Mucosa of rectum (tissue), 2 donors: ENCODE data around the gene YRDC.

Experiments used
- H3K27ac ChIP-seq, 2 donors: one replicate each; pipeline ENCODE4 v1.7.0; 2013; ENCODE audit warnings: inconsistent platforms in 2 of 2, low read depth in 2 of 2, low read length in 2 of 2
- H3K27me3 ChIP-seq, 2 donors: one replicate each; pipeline ENCODE4 v1.7.0; 2013; ENCODE audit warnings: low read length in 2 of 2; ENCODE audit not compliant: control insufficient read depth in 2 of 2, insufficient read depth in 2 of 2
- H3K36me3 ChIP-seq, 2 donors: one replicate each; pipeline ENCODE4 v1.7.0; 2013; ENCODE audit warnings: low read length in 2 of 2; ENCODE audit not compliant: control insufficient read depth in 2 of 2, insufficient read depth in 2 of 2
- H3K4me1 ChIP-seq, 2 donors: one replicate each; pipeline ENCODE4 v1.7.0; 2013; ENCODE audit warnings: low read length in 2 of 2, mild to moderate bottlenecking in 1 of 2; ENCODE audit not compliant: control insufficient read depth in 2 of 2, insufficient read depth in 2 of 2
- H3K4me3 ChIP-seq, 2 donors: one replicate each; pipeline ENCODE4 v1.7.0; 2013; ENCODE audit warnings: low read length in 2 of 2
- H3K9ac ChIP-seq, 2 donors: one replicate each; pipeline ENCODE4 v1.7.0; 2013; ENCODE audit warnings: low read length in 2 of 2, low read depth in 1 of 2, mild to moderate bottlenecking in 1 of 2
- H3K9me3 ChIP-seq, 2 donors: one replicate each; pipeline ENCODE4 v1.7.0; 2013; ENCODE audit warnings: low read length in 2 of 2; ENCODE audit not compliant: control insufficient read depth in 2 of 2
- donor health status: healthy.
- donor health status: Normal muscosa, but diverticular disease.

Gene YRDC

DNA sequence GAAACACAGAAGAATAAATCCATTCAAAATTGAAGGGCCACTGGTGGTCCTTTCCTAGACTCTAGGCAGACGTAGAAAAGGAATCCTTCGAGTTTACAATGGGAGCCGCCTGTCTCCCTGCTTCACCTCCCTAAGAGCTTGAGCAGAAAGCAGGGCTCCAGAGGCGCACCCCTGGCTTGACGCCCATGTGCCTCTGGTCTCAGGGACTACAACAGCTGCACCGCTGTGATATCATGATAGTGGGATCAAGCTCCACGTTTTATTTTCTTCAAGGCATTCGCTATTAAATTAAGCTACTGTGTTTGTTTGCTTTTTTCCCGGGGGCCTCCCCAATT, 821 bp downstream of the YRDC start:
- peaks cover 17 to 19% of the 10 kb centered on the region in 2 donors for H3K4me1 ChIP-seq
- H3K27ac ChIP-seq: peak overlapping the region; percentile 86 to 87
- H3K27me3 ChIP-seq: no peaks in the 10 kb centered on the region
- peak overlapping the region; percentile 64 to 86 for H3K9ac ChIP-seq
- peaks cover 27 to 43% of the 10 kb centered on the region in 2 donors for H3K36me3 ChIP-seq
- peak overlapping the region; percentile 75 to 92 for H3K4me3 ChIP-seq
- H3K9me3 ChIP-seq: no peaks in the 10 kb centered on the region

- Histone ChIP-seq H3K27ac (no peak overlapping the region), H3K9me3 (no peaks in the 10 kb centered on the region), H3K4me3 (no peak overlapping the region), H3K27me3 (no peaks in the 10 kb centered on the region), H3K36me3 (peaks cover 36 to 61% of the 10 kb centered on the region in 2 donors), H3K4me1 (peaks cover 9 to 10% of the 10 kb centered on the region in 2 donors), H3K9ac (no peak overlapping the region)
Measured at GRCh38 chr1:37802439-37802838, 5.6 kb downstream of the YRDC start.

- Histone ChIP-seq H3K4me3 (no peak overlapping the region), H3K9ac (no peak overlapping the region), H3K27ac (no peak overlapping the region), H3K27me3 (no peaks in the 10 kb centered on the region), H3K36me3 (peaks cover 12 to 25% of the 10 kb centered on the region in 2 donors), H3K9me3 (no peaks in the 10 kb centered on the region), H3K4me1 (peaks cover 6 to 10% of the 10 kb centered on the region in 2 donors)
Measured at GRCh38 chr1:37797750-37798345, 10.2 kb downstream of the YRDC start.

GRCh38 chr1:37795340-37796125, 12.5 kb downstream of the YRDC start:
- H3K36me3 ChIP-seq: peaks cover 6 to 13% of the 10 kb centered on the region in 2 donors
- no peak overlapping the region for H3K9ac ChIP-seq
- H3K9me3 ChIP-seq: no peaks in the 10 kb centered on the region
- no peak overlapping the region for H3K27ac ChIP-seq
- H3K4me3 ChIP-seq: peak overlapping the region; percentile 22 to 71
- peaks cover 0 to 4% of the 10 kb centered on the region in 2 donors for H3K27me3 ChIP-seq
- peaks cover 6 to 10% of the 10 kb centered on the region in 2 donors for H3K4me1 ChIP-seq

- no peak overlapping the region for H3K27ac ChIP-seq
- peaks cover 0 to 6% of the 10 kb centered on the region in 2 donors for H3K36me3 ChIP-seq
- peaks cover 6 to 10% of the 10 kb centered on the region in 2 donors for H3K4me1 ChIP-seq
- no peaks in the 10 kb centered on the region for H3K9me3 ChIP-seq
- peak overlapping the region; percentile 37 to 71 for H3K4me3 ChIP-seq
- no peak overlapping the region for H3K9ac ChIP-seq
- peaks cover 0 to 4% of the 10 kb centered on the region in 2 donors for H3K27me3 ChIP-seq
Measured at GRCh38 chr1:37794372-37795339, 13.4 kb downstream of the YRDC start.

- H3K9ac ChIP-seq: peak within 1 kb of the TSS in 1 of 2 donors; percentile 54
- H3K27me3 ChIP-seq: peaks cover 0 to 4% of the 10 kb centered on the region in 2 donors
- no peaks in the 10 kb centered on the region for H3K36me3 ChIP-seq
- peaks cover 6 to 10% of the 10 kb centered on the region in 2 donors for H3K4me1 ChIP-seq
- peak within 1 kb of the TSS; percentile 67 to 71 for H3K4me3 ChIP-seq
- no peak within 1 kb of the TSS for H3K27ac ChIP-seq
- H3K9me3 ChIP-seq: no peaks in the 10 kb centered on the region
Measured at GRCh38 chr1:37793773-37794371, 14.1 kb downstream of the YRDC start, which contains the start of gene MANEAL. Gene MANEAL (plus strand): TSS chr1:37793847. CDS start chr1:37794183, 336 bp downstream.

DNA sequence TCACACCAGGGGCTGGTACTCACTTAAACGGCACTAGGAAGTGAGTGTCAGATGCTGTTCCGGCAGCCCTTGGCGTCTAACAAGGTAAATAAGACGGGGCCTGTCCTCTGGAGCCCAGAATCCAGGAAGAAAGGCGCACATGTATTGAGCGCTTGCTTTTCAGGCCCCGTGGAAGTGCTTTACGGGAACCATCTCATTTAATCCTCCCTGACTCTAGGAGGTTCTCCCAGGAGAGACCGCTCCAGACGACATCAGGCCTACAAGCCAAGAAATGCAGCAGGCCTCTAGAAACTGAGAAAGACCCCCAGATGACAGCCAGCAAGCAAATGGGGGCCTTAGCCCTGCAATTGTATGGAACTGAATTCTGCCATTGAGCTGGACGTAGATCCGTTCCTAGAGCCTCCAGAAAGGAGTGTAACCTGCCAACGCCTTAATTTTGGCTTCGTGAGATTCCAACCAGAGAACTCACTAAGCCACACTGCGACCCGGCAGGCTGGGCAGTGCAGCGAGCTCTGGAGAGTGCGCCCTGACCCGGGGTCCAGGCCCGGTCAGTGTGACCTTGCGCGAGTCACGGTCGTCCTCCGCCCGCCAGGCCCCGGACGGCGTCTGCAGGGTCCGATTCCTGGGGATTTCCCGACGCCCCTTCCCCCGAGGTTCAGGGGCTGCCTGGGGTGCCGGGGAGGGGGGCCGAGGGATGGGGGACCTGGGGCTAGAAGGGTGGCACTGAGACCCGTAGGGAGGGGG, 14.9 kb downstream of the YRDC start:
- Histone ChIP-seq H3K4me3 (peak overlapping the region in 1 of 2 donors; percentile 71), H3K4me1 (peaks cover 6 to 10% of the 10 kb centered on the region in 2 donors), H3K27me3 (peaks cover 0 to 4% of the 10 kb centered on the region in 2 donors), H3K36me3 (no peaks in the 10 kb centered on the region), H3K9ac (no peak overlapping the region), H3K9me3 (no peaks in the 10 kb centered on the region), H3K27ac (no peak overlapping the region)

DNA sequence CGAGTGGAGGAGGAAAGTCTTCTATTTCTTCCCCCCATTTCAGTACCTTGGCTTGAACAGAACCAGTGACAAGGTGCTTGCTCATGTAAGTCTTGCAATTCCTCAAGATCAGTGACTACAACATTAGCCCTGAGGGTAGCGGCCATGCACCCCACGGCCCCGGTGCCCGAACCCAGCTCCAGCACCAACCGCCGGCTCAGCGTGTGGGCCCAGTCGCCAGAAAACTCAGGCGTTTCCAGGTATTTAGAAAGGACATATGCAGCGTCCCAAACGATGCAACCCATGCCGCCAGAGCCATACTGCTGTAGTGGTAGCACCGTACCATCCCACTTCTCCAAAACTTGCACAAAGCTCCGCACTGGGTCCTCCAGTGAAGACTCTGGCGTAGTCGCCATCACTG, 25.5 kb downstream of the YRDC start:
- Histone ChIP-seq H3K9ac (no peak overlapping the region), H3K27me3 (no peaks in the 10 kb centered on the region), H3K36me3 (no peaks in the 10 kb centered on the region), H3K9me3 (no peaks in the 10 kb centered on the region), H3K4me1 (peaks cover 9% of the 10 kb centered on the region in 2 donors), H3K4me3 (no peak overlapping the region), H3K27ac (no peak overlapping the region)

DNA sequence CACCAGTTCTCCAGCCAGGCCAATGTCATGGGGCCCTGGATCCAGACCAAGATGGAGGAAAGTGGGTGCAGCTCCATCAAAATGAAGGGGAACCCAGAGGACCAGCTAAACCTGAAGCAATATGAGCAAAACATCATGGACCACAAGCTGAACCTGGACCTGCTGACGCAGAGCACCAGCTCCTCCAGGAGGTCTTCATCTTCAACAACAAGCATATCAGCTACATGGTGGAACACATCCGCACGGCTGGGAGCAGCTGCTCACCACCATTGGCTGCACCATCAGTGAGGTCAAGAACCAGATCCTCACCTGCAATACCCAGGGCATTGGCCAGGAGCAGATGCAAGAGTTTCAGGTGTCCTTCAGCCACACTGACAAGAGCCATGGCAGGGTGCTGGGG, 29.4 kb downstream of the YRDC start:
- H3K9me3 ChIP-seq: no peaks in the 10 kb centered on the region
- H3K27ac ChIP-seq: no peak overlapping the region
- H3K4me1 ChIP-seq: peaks cover 9% of the 10 kb centered on the region in 2 donors

More for the DNA sequence above, 29.4 kb downstream of the YRDC start:
- H3K36me3 ChIP-seq: no peaks in the 10 kb centered on the region
- no peak overlapping the region for H3K9ac ChIP-seq
- no peak overlapping the region for H3K4me3 ChIP-seq
- no peaks in the 10 kb centered on the region for H3K27me3 ChIP-seq
